ENCODE results near the gene OSBPL6. TPM values are rescaled to one million over a fixed set of nuclear protein-coding genes. Genes with fewer than 3 reads are reported as not detected.

The OSBPL6 gene
- total RNA-seq, 1 experiment from 2014 or later, result 2.3 TPM

- Mint-ChIP-seq H3K27ac (ENCODE audit: unreplicated experiment) (no peak overlapping the region), H3K9me3 (ENCODE audit: low read depth, unreplicated experiment) (no peaks in the 10 kb centered on the region), H3K36me3 (ENCODE audit: insufficient read depth, unreplicated experiment) (no peaks in the 10 kb centered on the region), H3K4me1 (ENCODE audit: low read depth, unreplicated experiment) (peaks cover 31% of the 10 kb centered on the region), H3K27me3 (ENCODE audit: unreplicated experiment) (no peaks in the 10 kb centered on the region), H3K4me3 (ENCODE audit: low read depth, unreplicated experiment) (no peak overlapping the region)
- intact Hi-C loops (cut with micrococcal nuclease; ENCODE audit: unreplicated experiment), result loop anchor here (5.0 kb wide), 1 partner anchor 148 kb away; no protein-coding TSS in a partner anchor
- peak; percentile 36 for DNase-seq
- no TSS peak for BruUV-seq (replicated peaks)
- CTCF ChIA-PET, result no interaction called here
- TF ChIP-seq CTCF (IDR thresholded peaks at IDR 0.05; ENCODE audit: unreplicated experiment), result peak; percentile 51
These were observed 86.0 kb downstream of the OSBPL6 start for GRCh38 chr2:178280244-178280852.

DNA sequence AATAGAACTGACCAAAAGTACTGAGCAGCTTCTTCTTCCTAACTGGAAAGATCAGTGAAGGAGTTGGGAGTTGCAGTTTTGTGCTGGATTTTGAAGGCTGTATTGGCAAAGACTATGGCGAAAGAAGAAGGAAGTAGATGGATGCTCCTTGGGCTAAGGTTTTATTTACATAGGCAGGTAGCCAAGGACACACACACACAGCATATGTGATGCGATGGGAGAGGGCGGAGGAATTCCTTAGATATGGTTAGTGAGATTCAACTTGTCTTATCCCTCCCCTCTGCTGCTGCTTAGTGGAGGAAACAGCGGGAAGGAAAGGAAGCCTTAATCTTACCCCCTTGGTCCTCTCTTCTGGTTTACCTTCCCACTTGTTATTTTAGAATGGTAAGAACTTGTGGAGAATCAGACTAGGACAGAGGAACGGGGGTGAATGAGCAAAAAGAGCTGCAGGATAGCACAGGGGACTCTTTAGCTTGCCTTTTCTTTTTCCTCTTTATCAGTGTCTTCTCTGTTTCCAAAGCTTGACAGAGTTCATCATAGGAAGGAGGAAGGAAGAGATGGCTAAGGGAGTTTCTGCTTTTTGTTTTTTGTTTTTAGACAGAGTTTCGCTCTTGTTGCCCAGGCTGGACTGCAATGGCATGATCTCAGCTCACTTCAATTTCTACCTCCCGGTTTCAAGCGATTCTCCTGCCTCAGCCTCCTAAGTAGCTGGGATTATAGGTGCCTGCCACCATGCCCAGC, 87.9 kb downstream of the OSBPL6 start:
- peak; percentile 31 for DNase-seq
- H3K9me3 Mint-ChIP-seq (ENCODE audit: low read depth, unreplicated experiment), result no peaks in the 10 kb centered on the region
- no peak for TF ChIP-seq CTCF (IDR thresholded peaks at IDR 0.05; ENCODE audit: unreplicated experiment)
- no peaks in the 10 kb centered on the region for H3K27me3 Mint-ChIP-seq (ENCODE audit: unreplicated experiment)
- H3K27ac Mint-ChIP-seq (ENCODE audit: unreplicated experiment), result peak overlapping the region; percentile 15
- no peak overlapping the region for H3K4me3 Mint-ChIP-seq (ENCODE audit: low read depth, unreplicated experiment)
- no peaks in the 10 kb centered on the region for H3K36me3 Mint-ChIP-seq (ENCODE audit: insufficient read depth, unreplicated experiment)
- H3K4me1 Mint-ChIP-seq (ENCODE audit: low read depth, unreplicated experiment), result peaks cover 31% of the 10 kb centered on the region
- BruUV-seq (replicated peaks), result no TSS peak
- CTCF ChIA-PET, result no interaction called here
- intact Hi-C loops (cut with micrococcal nuclease; ENCODE audit: unreplicated experiment), result loop anchor here (5.0 kb wide), 1 partner anchor 150 kb away; no protein-coding TSS in a partner anchor

- no TSS peak for BruUV-seq (replicated peaks)
- Mint-ChIP-seq H3K9me3 (ENCODE audit: low read depth, unreplicated experiment) (no peaks in the 10 kb centered on the region), H3K36me3 (ENCODE audit: insufficient read depth, unreplicated experiment) (no peaks in the 10 kb centered on the region), H3K4me3 (ENCODE audit: low read depth, unreplicated experiment) (no peak overlapping the region), H3K27me3 (ENCODE audit: unreplicated experiment) (no peaks in the 10 kb centered on the region), H3K4me1 (ENCODE audit: low read depth, unreplicated experiment) (peaks cover 20% of the 10 kb centered on the region), H3K27ac (ENCODE audit: unreplicated experiment) (peak overlapping the region; percentile 19)
- no peak for DNase-seq
- CTCF ChIA-PET, result no interaction called here
- TF ChIP-seq CTCF (IDR thresholded peaks at IDR 0.05; ENCODE audit: unreplicated experiment), result no peak
- intact Hi-C loops (cut with micrococcal nuclease; ENCODE audit: unreplicated experiment), result loop anchor here (5.0 kb wide), 1 partner anchor 151 kb away; no protein-coding TSS in a partner anchor
These were observed 89.1 kb downstream of the OSBPL6 start for GRCh38 chr2:178283341-178283918.

DNA sequence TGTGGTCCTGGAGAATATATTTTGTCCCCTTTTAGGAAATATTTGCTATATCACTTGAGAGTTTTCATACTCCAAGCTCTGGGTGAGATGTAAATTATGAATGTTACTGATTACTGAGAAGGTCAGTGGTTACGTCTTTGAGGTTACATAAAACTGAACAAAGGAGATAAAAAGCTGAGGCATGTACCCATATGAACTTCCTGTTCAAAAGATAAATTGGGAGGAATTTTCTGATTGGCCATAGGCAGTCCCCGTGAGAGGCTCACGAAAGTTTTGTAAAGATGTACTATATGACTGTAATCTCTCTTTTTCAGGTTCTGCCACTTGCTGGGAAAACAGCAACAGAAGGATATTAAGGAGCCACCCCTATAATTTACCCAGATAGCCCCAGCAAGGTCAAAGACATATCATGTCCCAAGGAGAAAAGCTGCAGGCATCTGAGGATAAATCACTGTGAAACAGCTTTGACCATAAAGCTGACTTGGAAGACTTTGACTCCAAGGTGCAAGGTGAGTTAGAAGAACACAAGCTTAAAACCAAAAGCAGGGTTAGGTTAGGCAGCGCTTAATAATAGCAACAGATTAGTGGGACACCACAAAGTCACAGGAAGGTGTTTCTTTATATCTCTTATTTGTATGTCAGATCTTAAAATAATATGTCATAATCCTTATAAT, 90.4 kb downstream of the OSBPL6 start:
- no TSS peak for BruUV-seq (replicated peaks)
- Mint-ChIP-seq H3K9me3 (ENCODE audit: low read depth, unreplicated experiment) (no peaks in the 10 kb centered on the region), H3K4me1 (ENCODE audit: low read depth, unreplicated experiment) (peaks cover 12% of the 10 kb centered on the region), H3K36me3 (ENCODE audit: insufficient read depth, unreplicated experiment) (no peaks in the 10 kb centered on the region), H3K27ac (ENCODE audit: unreplicated experiment) (no peak overlapping the region), H3K27me3 (ENCODE audit: unreplicated experiment) (no peaks in the 10 kb centered on the region), H3K4me3 (ENCODE audit: low read depth, unreplicated experiment) (no peak overlapping the region)
- DNase-seq, result no peak
- CTCF ChIA-PET, result interaction anchor here (0.7 kb wide), 1 partner anchor 54 kb away, joined by 3 read pairs; no protein-coding TSS in a partner anchor
- no peak for TF ChIP-seq CTCF (IDR thresholded peaks at IDR 0.05; ENCODE audit: unreplicated experiment)
- intact Hi-C loops (cut with micrococcal nuclease; ENCODE audit: unreplicated experiment), result loop anchor here (5.0 kb wide), 1 partner anchor 152 kb away; no protein-coding TSS in a partner anchor

Measured in Calu3 (cell line).